Coronary artery (tissue), 2 donors: ENCODE measurements around the gene DBF4B.

Experiments
- DNase-seq: peaks from one replicate; pipeline ENCODE4 v3.0.0-alpha.2; 2017; ENCODE audit warnings: low spot score
- H3K27ac ChIP-seq, 2 donors: fragments of 200-600 bp; sonication (generic); one replicate each; pipeline ENCODE4 v1.5.1; 2016 to 2019
- H3K4me3 ChIP-seq: fragments of 200-600 bp; sonication (generic); 2 replicates; pipeline ENCODE4 v1.5.1; 2016; ENCODE audit warnings: mild to moderate bottlenecking, moderate library complexity
- CTCF ChIP-seq: fragments of 200-600 bp; sonication (generic); IDR thresholded peaks from one replicate; pipeline ENCODE4 v1.5.1; 2019; ENCODE audit warnings: antibody characterized with exemption

The DBF4B gene

DNA sequence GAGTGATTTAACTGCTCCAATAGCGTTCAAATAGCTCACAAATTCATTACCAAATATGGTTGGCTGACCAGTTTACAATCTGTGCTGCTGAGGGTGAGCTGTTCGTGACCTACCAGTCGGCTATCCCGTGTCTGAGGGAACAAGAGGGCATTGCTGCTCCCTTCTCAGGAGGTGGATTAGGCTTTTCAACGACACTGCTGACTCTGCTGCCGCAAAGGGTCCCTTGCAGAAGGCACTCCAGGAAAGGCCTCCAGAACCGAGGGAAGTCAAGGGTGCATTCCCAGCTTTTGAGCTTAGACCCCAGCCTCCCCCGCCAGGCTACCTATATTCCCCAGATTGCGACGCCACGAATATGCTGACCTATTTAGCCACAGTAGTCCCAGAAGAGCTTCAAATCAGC, 89.3 kb downstream of the DBF4B start:
- Histone ChIP-seq H3K4me3 (peak overlapping the region; percentile 62), H3K27ac (peak overlapping the region; percentile 82 to 90)
- no peak for DNase-seq
- no peak for TF ChIP-seq CTCF

GRCh38 chr17:44798356-44798755, 89.9 kb downstream of the DBF4B start:
- Histone ChIP-seq H3K4me3 (peak overlapping the region; percentile 62), H3K27ac (peak overlapping the region; percentile 82 to 90)
- TF ChIP-seq CTCF, result no peak
- no peak for DNase-seq
